ENCODE measurements around the gene CLEC3B.

GRCh38 chr3:45031531-45031930 is 5.4 kb downstream of the CLEC3B start:
- no peak for TF ChIP-seq CTCF (IDR thresholded peaks at IDR 0.05; ENCODE audit: insufficient read depth, low read length, poor library complexity, severe bottlenecking)
- no peak for TF ChIP-seq EZH2phosphoT487 (conservative IDR thresholded peaks at IDR 0.05; ENCODE audit: low read length)

Data from SU-DHL-6 (cell line).